Measurements from ENCODE around the gene ZC3H4. TPM values are rescaled to one million over a fixed set of nuclear protein-coding genes. Genes with fewer than 3 reads are reported as not detected.

ZC3H4 gene
- total and polyA plus RNA-seq, 10 of the 15 experiments (the other 5 are each of a cell fraction or from before 2014, with no cell fraction given): 5.1 to 86.3 (median 15.5) TPM

DNA sequence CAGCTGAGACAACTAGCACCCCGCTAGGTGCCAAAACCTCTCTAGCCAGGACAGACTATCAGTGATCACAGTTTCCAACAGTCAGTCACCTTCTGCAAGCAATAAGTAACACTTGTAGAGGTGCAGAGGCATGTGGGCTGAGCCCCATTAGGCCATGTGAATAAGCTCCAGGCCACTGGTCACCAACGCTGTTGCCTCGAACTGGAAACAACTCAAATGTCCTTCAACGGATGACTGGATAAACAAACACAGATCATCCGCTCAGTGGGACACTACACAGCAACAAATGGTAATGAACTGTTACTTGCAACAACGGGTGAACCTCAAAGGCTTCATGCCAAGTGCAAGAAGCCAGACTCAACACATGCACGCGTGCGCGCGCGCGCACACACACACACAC is 37.6 kb downstream of the ZC3H4 start (continued):
- TF ChIP-seq, protein P1, sequence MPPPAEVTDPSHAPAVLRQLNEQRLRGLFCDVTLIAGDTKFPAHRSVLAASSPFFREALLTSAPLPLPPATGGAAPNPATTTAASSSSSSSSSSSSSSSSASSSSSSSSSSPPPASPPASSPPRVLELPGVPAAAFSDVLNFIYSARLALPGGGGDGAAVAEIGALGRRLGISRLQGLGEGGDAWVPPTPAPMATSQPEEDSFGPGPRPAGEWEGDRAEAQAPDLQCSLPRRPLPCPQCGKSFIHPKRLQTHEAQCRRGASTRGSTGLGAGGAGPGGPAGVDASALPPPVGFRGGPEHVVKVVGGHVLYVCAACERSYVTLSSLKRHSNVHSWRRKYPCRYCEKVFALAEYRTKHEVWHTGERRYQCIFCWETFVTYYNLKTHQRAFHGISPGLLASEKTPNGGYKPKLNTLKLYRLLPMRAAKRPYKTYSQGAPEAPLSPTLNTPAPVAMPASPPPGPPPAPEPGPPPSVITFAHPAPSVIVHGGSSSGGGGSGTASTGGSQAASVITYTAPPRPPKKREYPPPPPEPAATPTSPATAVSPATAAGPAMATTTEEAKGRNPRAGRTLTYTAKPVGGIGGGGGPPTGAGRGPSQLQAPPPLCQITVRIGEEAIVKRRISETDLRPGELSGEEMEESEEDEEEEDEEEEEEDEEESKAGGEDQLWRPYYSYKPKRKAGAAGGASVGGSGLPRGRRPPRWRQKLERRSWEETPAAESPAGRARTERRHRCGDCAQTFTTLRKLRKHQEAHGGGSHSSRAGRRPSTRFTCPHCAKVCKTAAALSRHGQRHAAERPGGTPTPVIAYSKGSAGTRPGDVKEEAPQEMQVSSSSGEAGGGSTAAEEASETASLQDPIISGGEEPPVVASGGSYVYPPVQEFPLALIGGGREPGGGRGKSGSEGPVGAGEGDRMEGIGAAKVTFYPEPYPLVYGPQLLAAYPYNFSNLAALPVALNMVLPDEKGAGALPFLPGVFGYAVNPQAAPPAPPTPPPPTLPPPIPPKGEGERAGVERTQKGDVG (CRISPR knock-in tag; IDR thresholded peaks at IDR 0.05): no peak
- TF ChIP-seq SP1 (IDR thresholded peaks at IDR 0.05; ENCODE audit: low read depth, low read length): no peak
- TF ChIP-seq RBBP5 (conservative IDR thresholded peaks at IDR 0.05): no peak
- no peak for TF ChIP-seq CBX5 (IDR thresholded peaks at IDR 0.05; ENCODE audit: low read depth)
- no peak for TF ChIP-seq CREM (IDR thresholded peaks at IDR 0.05; ENCODE audit: low read depth)
- TF ChIP-seq, protein P2, sequence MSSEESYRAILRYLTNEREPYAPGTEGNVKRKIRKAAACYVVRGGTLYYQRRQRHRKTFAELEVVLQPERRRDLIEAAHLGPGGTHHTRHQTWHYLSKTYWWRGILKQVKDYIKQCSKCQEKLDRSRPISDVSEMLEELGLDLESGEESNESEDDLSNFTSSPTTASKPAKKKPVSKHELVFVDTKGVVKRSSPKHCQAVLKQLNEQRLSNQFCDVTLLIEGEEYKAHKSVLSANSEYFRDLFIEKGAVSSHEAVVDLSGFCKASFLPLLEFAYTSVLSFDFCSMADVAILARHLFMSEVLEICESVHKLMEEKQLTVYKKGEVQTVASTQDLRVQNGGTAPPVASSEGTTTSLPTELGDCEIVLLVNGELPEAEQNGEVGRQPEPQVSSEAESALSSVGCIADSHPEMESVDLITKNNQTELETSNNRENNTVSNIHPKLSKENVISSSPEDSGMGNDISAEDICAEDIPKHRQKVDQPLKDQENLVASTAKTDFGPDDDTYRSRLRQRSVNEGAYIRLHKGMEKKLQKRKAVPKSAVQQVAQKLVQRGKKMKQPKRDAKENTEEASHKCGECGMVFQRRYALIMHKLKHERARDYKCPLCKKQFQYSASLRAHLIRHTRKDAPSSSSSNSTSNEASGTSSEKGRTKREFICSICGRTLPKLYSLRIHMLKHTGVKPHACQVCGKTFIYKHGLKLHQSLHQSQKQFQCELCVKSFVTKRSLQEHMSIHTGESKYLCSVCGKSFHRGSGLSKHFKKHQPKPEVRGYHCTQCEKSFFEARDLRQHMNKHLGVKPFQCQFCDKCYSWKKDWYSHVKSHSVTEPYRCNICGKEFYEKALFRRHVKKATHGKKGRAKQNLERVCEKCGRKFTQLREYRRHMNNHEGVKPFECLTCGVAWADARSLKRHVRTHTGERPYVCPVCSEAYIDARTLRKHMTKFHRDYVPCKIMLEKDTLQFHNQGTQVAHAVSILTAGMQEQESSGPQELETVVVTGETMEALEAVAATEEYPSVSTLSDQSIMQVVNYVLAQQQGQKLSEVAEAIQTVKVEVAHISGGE (CRISPR knock-in tag; IDR thresholded peaks at IDR 0.05): no peak
- TF ChIP-seq CHD2 (IDR thresholded peaks at IDR 0.05; ENCODE audit: borderline replicate concordance, low read depth, low read length): no peak
- TF ChIP-seq SMC3 (IDR thresholded peaks at IDR 0.05; ENCODE audit: borderline replicate concordance, low read length): no peak
- no peak for TF ChIP-seq WRNIP1 (IDR thresholded peaks at IDR 0.05; ENCODE audit: borderline replicate concordance, low read depth, low read length)

Data from GM12878 (cell line).